Measurements from ENCODE around the gene EAF1.

Gene EAF1

GRCh38 chr3:15430624-15431023 is 3.2 kb downstream of the EAF1 start:
- no peak for DNase-seq (ENCODE audit: low read depth)
- no peak overlapping the region for H3K4me3 ChIP-seq (ENCODE audit: low read depth, low read length)
- TF ChIP-seq CTCF (IDR thresholded peaks at IDR 0.05; ENCODE audit: low read depth, low read length, missing control alignments) = no peak

- H3K4me3 ChIP-seq (ENCODE audit: low read depth, low read length) = no peak overlapping the region
- TF ChIP-seq CTCF (IDR thresholded peaks at IDR 0.05; ENCODE audit: low read depth, low read length, missing control alignments) = no peak
- no peak for DNase-seq (ENCODE audit: low read depth)
Observed at GRCh38 chr3:15431256-15431837, 3.9 kb downstream of the EAF1 start.

GRCh38 chr3:15433531-15433930 is 6.1 kb downstream of the EAF1 start:
- no peak overlapping the region for H3K4me3 ChIP-seq (ENCODE audit: low read depth, low read length)
- no peak for DNase-seq (ENCODE audit: low read depth)
- no peak for TF ChIP-seq CTCF (IDR thresholded peaks at IDR 0.05; ENCODE audit: low read depth, low read length, missing control alignments)

GRCh38 chr3:15434756-15435155 is 7.4 kb downstream of the EAF1 start:
- no peak overlapping the region for H3K4me3 ChIP-seq (ENCODE audit: low read depth, low read length)
- no peak for DNase-seq (ENCODE audit: low read depth)
- no peak for TF ChIP-seq CTCF (IDR thresholded peaks at IDR 0.05; ENCODE audit: low read depth, low read length, missing control alignments)

- TF ChIP-seq CTCF (IDR thresholded peaks at IDR 0.05; ENCODE audit: low read depth, low read length, missing control alignments) = no peak
- DNase-seq (ENCODE audit: low read depth) = no peak
- H3K4me3 ChIP-seq (ENCODE audit: low read depth, low read length) = no peak overlapping the region
Observed at GRCh38 chr3:15436246-15436645, 8.8 kb downstream of the EAF1 start.

GRCh38 chr3:15438983-15439382 is 11.6 kb downstream of the EAF1 start:
- DNase-seq (ENCODE audit: low read depth) = no peak
- no peak for TF ChIP-seq CTCF (IDR thresholded peaks at IDR 0.05; ENCODE audit: low read depth, low read length, missing control alignments)
- no peak overlapping the region for H3K4me3 ChIP-seq (ENCODE audit: low read depth, low read length)

GRCh38 chr3:15439476-15439875 is 12.1 kb downstream of the EAF1 start:
- DNase-seq (ENCODE audit: low read depth) = no peak
- TF ChIP-seq CTCF (IDR thresholded peaks at IDR 0.05; ENCODE audit: low read depth, low read length, missing control alignments) = no peak
- H3K4me3 ChIP-seq (ENCODE audit: low read depth, low read length) = no peak overlapping the region
